ENCODE results near the gene METTL26. TPM values are rescaled to one million over a fixed set of nuclear protein-coding genes. Genes with fewer than 3 reads are reported as not detected.

The METTL26 gene
- total and polyA plus RNA-seq, 2 of the 4 experiments (the other 2 are of a cell fraction) = 46.8 to 128 TPM

DNA sequence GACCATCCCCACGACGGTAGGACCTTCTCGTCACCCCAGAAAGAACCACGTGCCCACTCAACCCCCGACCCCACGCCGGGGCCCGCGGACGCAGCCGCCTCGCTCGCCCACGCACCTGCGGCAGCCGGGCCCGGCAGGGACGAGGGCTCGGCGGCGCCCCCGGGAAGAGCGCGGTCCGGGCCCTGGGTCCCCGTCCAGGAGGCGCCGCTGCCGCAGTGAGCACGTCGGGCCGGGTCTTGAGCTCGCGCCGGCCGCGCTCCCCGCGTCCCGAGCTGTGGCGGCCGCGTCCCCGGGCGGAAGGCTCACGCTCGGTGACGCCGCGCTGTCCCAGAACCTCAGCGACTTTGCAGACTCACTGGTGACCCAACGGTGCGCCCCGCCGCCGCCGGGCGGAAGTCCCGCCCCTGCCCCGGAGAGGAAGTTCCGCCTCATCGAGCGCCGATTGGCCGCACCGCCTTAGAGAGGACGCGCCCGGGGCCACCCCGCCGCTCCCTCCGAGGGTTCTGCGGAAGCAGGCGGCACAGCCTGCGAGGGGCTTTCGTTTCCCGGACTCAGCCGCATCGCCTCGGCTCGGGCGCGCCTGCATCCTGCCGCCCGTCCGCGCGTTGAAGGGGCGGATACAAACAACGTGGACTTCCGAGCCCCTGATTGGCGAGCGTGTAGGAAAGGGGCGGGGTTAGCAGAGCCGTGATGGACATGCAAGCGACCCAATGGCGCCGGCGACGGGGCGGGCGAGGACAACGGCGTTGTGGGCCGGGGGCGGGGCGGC, 47.0 kb downstream of the METTL26 start:
- peak overlapping the region; percentile 99 for H2BK120ac ChIP-seq (ENCODE audit: low read depth, low read length)
- peaks cover 41% of the 10 kb centered on the region for H4K20me1 ChIP-seq (ENCODE audit: insufficient read depth, low read length)
- no TSS peak for BruUV-seq (replicated peaks)
- peak overlapping the region; percentile 90 for H2AK5ac ChIP-seq (ENCODE audit: low read depth, low read length)
- DNase-seq = peak; percentile 92
- H3K4ac ChIP-seq (ENCODE audit: low read depth, low read length) = peak overlapping the region; percentile 99
- POLR2A ChIA-PET (ENCODE audit: unreplicated experiment) = no interaction called here
- H3K27me3 ChIP-seq (ENCODE audit: control insufficient read depth, insufficient read depth, low read length) = no peaks in the 10 kb centered on the region
- peak; percentile 84 for ATAC-seq (ENCODE audit: low read depth)
- TF ChIP-seq POLR2A (IDR thresholded peaks at IDR 0.05; ENCODE audit: low read depth, low read length) = peak; percentile 70; the same call in 1 of the 2 replicates
- TF ChIP-seq, protein P1, sequence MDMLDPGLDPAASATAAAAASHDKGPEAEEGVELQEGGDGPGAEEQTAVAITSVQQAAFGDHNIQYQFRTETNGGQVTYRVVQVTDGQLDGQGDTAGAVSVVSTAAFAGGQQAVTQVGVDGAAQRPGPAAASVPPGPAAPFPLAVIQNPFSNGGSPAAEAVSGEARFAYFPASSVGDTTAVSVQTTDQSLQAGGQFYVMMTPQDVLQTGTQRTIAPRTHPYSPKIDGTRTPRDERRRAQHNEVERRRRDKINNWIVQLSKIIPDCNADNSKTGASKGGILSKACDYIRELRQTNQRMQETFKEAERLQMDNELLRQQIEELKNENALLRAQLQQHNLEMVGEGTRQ (IDR thresholded peaks at IDR 0.05; ENCODE audit: low read depth, low read length) = peak; percentile 85
- TF ChIP-seq NFE2L2 (IDR thresholded peaks at IDR 0.05; ENCODE audit: low read depth, low read length) = 0 out of 2 replicates have a peak, but pooled peaks have one; percentile 4
- peak; percentile 62; the same call in 1 of the 2 replicates for TF ChIP-seq MXI1 (IDR thresholded peaks at IDR 0.05; ENCODE audit: borderline replicate concordance, low read depth, low read length)
- TF ChIP-seq CHD1 (IDR thresholded peaks at IDR 0.05; ENCODE audit: low read depth, low read length) = no peak; the same call in 1 of the 2 replicates
- TF ChIP-seq RFX5 (IDR thresholded peaks at IDR 0.05; ENCODE audit: low read depth, low read length) = no peak
- H3K4me2 ChIP-seq (ENCODE audit: low read depth, low read length) = peak overlapping the region; percentile 54
- H2BK5ac ChIP-seq (ENCODE audit: low read depth, low read length, poor library complexity, severe bottlenecking) = peak overlapping the region; percentile 95
- H3K56ac ChIP-seq (ENCODE audit: extremely low read depth, insufficient read depth, low read length) = peak overlapping the region; percentile 89
- CTCF ChIA-PET = no interaction called here
- in situ Hi-C loops (cut with MboI; ENCODE audit: low sequenced_read_pairs) (no loop called here), dilution Hi-C loops (cut with HindIII; ENCODE audit: low sequenced_read_pairs, unreplicated experiment) (no loop called here), intact Hi-C loops (cut with micrococcal nuclease) (loop anchor here (2.0 kb wide), 2 partner anchors 48 to 192 kb away; partner anchors contain the start of genes METTL26 and NME4)
- H2AK9ac ChIP-seq (replicated peaks; ENCODE audit: low read depth, low read length, poor library complexity) = peak overlapping the region; percentile 100
- H3K9me1 ChIP-seq (ENCODE audit: insufficient read depth, low read length) = peaks cover 17% of the 10 kb centered on the region; the same call in 1 of the 2 replicates
- H3K79me1 ChIP-seq (ENCODE audit: low read depth in 1 of 2, low read length in 2 of 2) = peaks cover 20 to 66% of the 10 kb centered on the region in 2 experiments; a peak in 3 of 4 replicates
- H3K9me3 ChIP-seq (ENCODE audit: control insufficient read depth, insufficient read depth, low read length) = no peaks in the 10 kb centered on the region
- 1% methylated on average over 52 of the region's 107 CpGs; no CpG with 5 or more reads in 1 of the 2 experiments for WGBS, 2 experiments (ENCODE audit: extremely low coverage in 2 of 2, insufficient read length in 1 of 2)
- peak overlapping the region; percentile 68 for H3K4me3 ChIP-seq (ENCODE audit: insufficient read depth, low read depth, low read length)
- peak overlapping the region; percentile 71 for H3K18ac ChIP-seq (ENCODE audit: low read depth, low read length)
- peak overlapping the region; percentile 99 for H3K14ac ChIP-seq (replicated peaks; ENCODE audit: low read depth, low read length)
- H2AFZ ChIP-seq (replicated peaks; ENCODE audit: low read length, poor library complexity) = peak overlapping the region; percentile 100
- H3K4me1 ChIP-seq (ENCODE audit: control insufficient read depth, insufficient read depth, low read length) = peaks cover 18% of the 10 kb centered on the region
- 0 out of 2 replicates have a peak, but pooled peaks cover 2% of the 10 kb centered on the region for H3K36me3 ChIP-seq (ENCODE audit: control insufficient read depth, insufficient read depth, low read length)
- H4K91ac ChIP-seq (ENCODE audit: insufficient read depth, low read depth, low read length) = peak overlapping the region; percentile 97
- H2BK20ac ChIP-seq (ENCODE audit: low read depth, low read length) = peak overlapping the region; percentile 94; the same call in 1 of the 2 replicates
- H4K8ac ChIP-seq (ENCODE audit: low read depth in 2 of 2, low read length in 2 of 2) = peak overlapping the region; percentile 37 to 100
- H3K9ac ChIP-seq (ENCODE audit: low read depth, low read length) = peak overlapping the region; percentile 84
- peak overlapping the region; percentile 92 for H3K27ac ChIP-seq (ENCODE audit: insufficient read depth, low read length)
- H4K5ac ChIP-seq (ENCODE audit: low read depth, low read length) = peak overlapping the region; percentile 67
- peak overlapping the region; percentile 94; the same call in 1 of the 3 replicates for H2BK15ac ChIP-seq (ENCODE audit: low read depth, low read length)
- peak overlapping the region; percentile 88 for H3K23ac ChIP-seq (ENCODE audit: low read depth, low read length)

Measured in IMR-90 (cell line).